Fibroblast of upper back skin (primary cell): ENCODE results near the gene GALK1.
"Not testable (repeated sequence)": the region's sequence is repeated elsewhere in the genome, so short reads cannot be mapped to it uniquely, and the experiment has no call there.

Experiments used
- DNase-seq: peaks from one replicate; pipeline ENCODE4 v3.0.0-alpha.2; 2013

The GALK1 gene

GRCh38 chr17:75783803-75784472, 18.9 kb upstream of the GALK1 start:
- DNase-seq = no peak

GRCh38 chr17:75783069-75783783, 18.2 kb upstream of the GALK1 start:
- peak; percentile 60 for DNase-seq

GRCh38 chr17:75779987-75780889, 15.2 kb upstream of the GALK1 start:
- no peak for DNase-seq

- DNase-seq = peak; percentile 100
These were observed 14.4 kb upstream of the GALK1 start for GRCh38 chr17:75779250-75779986.

GRCh38 chr17:75778861-75779249, 13.9 kb upstream of the GALK1 start:
- DNase-seq = no peak

DNA sequence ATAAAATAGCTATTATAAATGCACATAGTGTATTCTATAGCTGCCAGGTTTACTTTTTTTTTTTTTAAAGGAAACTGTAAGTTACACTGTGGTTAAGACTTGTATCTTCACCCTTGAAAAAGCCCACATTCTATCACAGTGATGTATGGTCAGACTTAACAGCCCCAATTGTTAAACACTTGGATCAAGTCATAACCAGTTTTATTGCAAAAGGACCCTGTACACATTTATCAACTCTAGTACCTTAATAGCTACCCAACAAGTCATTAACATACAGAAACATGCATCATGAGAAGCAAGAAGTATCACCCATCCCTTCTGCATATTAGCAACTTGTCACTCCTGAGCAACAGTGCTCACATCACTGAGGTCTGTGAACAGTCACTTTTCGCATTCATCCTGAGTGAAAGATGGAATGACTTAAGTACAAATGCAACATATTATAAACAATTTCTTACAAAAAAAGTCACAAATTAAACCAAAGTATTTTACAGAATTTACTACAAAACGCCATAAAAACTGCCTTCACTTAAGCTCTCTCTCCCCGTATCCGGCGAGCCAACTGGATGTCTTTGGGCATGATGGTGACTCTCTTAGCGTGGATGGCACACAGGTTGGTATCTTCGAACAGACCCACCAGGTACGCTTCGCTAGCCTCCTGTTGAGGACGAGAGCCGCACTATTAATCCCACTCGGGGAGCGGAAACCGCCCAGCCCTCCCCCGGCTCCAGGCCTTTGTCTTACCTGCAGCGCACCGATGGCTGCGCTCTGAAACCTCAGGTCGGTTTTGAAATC, 13.3 kb upstream of the GALK1 start:
- DNase-seq = not testable (repeated sequence)

GRCh38 chr17:75777296-75777922, 12.4 kb upstream of the GALK1 start:
- DNase-seq = no peak

- peak; percentile 21 for DNase-seq
These were observed 11.6 kb upstream of the GALK1 start for GRCh38 chr17:75776386-75777295.

GRCh38 chr17:75774991-75775668, 10.1 kb upstream of the GALK1 start:
- peak; percentile 30 for DNase-seq

- peak; percentile 13 for DNase-seq
These were observed 9.5 kb upstream of the GALK1 start for GRCh38 chr17:75774471-75774990.

DNA sequence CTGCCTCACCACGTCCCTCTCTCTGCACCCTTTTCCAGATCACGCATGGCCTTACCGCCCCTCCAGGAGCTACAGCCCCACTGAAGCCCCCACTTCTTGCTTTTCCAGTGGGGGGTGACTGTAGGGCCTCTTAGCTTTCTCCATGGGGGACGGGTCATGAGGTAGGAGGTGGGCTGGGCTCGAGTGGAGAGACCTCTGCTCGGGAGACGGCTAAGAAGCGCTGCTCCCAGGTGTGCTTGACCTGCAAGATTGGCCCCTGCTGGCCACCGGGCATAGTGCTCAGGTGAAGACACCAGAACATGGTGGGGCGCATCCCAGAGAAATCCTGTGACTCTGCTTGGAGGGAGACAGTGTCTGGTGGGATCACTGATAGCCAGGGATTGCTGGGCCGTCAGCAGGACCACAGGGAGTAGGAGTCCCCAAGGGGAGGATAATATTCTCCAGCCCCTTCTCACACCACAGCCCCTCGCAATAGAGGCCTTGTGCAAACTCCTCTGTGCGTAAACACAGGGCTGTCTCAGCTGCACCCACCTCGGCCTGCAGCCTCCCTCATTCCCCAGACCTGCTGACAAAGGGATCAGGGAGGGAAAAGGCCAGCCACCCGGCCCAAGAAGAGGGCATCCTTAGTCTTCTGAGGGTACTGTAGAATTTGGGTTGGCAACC, 8.9 kb upstream of the GALK1 start:
- no peak for DNase-seq

DNA sequence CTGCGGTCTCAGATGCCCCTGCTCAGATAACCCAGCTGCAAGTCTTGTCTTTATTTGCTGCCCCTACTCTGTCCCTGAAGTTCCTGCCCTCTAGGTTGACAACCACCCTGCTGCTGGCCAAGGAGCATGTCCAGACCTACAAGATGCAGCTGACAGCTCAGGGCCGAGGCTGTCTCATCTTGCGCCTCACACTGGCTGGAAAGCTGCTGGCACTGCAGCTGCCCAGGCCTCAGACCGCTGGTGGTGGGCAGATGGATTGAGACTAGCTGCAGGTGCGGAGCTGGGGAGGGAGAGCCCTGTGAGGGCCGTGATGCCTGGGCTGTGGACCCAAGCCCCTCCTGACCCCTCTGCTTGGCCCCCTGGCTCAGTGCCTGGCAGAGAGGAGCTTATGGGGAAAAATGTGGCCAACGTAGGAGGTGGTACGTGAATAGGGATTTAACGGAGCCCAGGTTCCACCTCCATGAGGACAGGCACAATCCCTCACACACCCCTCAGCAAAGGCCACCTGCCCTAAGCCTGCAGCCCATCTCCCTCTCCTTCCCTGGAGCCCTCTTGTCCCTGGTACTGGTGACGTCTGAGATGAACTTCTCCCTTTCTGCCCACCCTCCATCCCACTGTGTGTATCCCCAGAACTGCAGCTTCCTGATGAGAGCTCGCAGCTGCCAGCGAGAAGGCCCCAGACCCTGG, 8.3 kb upstream of the GALK1 start:
- DNase-seq = no peak

DNA sequence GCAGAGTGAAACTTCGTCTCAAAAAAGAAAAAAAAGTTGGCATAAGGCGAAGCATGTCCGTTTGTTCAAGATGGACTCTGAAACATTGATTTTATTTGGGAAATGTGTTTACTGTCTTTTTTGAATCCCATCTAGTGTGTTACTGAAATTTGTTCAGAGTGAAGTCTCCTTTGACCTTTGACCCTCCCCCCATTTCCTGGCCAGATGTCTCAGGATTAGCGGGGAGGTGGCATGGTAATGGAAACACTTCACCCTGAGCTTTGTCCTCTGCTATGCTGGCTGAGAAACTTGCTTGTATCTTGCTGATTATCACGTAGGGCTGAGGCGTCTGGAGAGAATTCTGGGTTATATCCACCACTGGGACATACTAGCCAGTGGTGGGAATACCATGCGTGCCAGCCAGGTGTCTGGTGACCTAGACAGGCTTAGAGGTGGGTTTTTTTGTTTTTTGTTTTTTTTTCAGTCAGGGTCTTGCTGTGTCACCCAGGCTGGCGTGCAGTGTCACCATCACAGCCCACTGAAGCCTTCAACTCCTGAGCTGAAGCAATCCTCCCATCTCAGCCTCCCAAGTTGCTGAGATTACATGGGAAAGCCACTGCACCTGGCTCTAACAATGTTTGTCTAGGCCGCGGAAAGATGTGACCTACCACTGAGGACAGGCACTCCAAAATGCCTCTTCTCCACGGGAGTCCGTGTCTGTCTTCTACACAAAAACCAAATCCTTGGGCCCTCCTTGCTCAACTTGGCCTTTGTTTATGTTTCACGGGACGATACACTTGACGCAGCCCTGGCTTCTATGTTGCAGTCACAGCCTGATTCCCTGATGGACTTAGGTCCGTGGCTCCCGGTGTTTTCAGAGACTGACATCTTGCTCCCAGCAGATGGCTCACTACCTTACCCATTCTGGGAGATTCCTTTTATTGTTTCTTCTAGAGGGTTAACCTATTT, 6.6 kb upstream of the GALK1 start:
- no peak for DNase-seq

- DNase-seq = no peak
These were observed 4.5 kb upstream of the GALK1 start for GRCh38 chr17:75769536-75769935.

- DNase-seq = no peak
These were observed 2.9 kb upstream of the GALK1 start for GRCh38 chr17:75767881-75768280.

- DNase-seq = no peak
These were observed 989 bp upstream of the GALK1 start for GRCh38 chr17:75765981-75766380.

DNA sequence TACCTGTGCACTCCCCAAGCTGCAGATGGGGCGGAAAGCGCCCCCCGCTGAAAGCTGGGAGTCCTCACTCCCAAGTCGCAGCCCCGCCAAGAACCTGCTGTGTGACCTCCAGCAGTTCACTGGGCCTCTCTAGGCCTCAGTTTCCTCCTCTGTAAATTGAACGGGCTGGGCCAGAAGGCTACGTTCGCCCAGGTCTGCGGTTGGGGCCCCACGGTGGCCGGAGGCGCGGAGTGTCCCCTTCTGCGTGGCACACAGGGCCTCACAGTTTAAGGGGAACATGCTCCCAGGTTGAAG, 628 bp downstream of the GALK1 start:
- no peak for DNase-seq
